Subcutaneous abdominal adipose tissue (tissue), 5 donors: ENCODE measurements around the gene TRIM62.
"Not testable (repeated sequence)": the region's sequence is repeated elsewhere in the genome, so short reads cannot be mapped to it uniquely, and the experiment has no call there.

Source experiments
- H3K27ac ChIP-seq: one replicate; pipeline ENCODE4 v1.7.0; 2013; ENCODE audit warnings: low read depth, mild to moderate bottlenecking, inconsistent platforms, low read length, moderate library complexity
- H3K27me3 ChIP-seq, 5 donors: one replicate each; pipeline ENCODE4 v1.7.0; 2013; ENCODE audit warnings: low read length in 5 of 5, inconsistent platforms in 1 of 5; ENCODE audit not compliant: control insufficient read depth in 5 of 5, insufficient read depth in 4 of 5
- H3K36me3 ChIP-seq, 5 donors: one replicate each; pipeline ENCODE4 v1.7.0; 2013; ENCODE audit warnings: low read length in 5 of 5; ENCODE audit not compliant: control insufficient read depth in 5 of 5, insufficient read depth in 5 of 5
- H3K4me1 ChIP-seq, 5 donors: one replicate each; pipeline ENCODE4 v1.7.0; 2013; ENCODE audit warnings: low read length in 5 of 5, mild to moderate bottlenecking in 3 of 5, moderate library complexity in 1 of 5; ENCODE audit not compliant: control insufficient read depth in 5 of 5, insufficient read depth in 5 of 5
- H3K4me3 ChIP-seq, 5 donors: one replicate each; pipeline ENCODE4 v1.7.0; 2013; ENCODE audit warnings: low read length in 5 of 5, low read depth in 1 of 5
- H3K9ac ChIP-seq, 5 donors: one replicate each; pipeline ENCODE4 v1.7.0; 2013; ENCODE audit warnings: low read length in 5 of 5, mild to moderate bottlenecking in 4 of 5, moderate library complexity in 3 of 5
- H3K9me3 ChIP-seq, 5 donors: one replicate each; pipeline ENCODE4 v1.7.0; 2013; ENCODE audit warnings: low read length in 5 of 5; ENCODE audit not compliant: control insufficient read depth in 5 of 5
- donor health status: healthy.
- donor health status: healthy.
- donor health status: healthy.
- donor health status: healthy.
- donor health status: healthy.

The TRIM62 gene

DNA sequence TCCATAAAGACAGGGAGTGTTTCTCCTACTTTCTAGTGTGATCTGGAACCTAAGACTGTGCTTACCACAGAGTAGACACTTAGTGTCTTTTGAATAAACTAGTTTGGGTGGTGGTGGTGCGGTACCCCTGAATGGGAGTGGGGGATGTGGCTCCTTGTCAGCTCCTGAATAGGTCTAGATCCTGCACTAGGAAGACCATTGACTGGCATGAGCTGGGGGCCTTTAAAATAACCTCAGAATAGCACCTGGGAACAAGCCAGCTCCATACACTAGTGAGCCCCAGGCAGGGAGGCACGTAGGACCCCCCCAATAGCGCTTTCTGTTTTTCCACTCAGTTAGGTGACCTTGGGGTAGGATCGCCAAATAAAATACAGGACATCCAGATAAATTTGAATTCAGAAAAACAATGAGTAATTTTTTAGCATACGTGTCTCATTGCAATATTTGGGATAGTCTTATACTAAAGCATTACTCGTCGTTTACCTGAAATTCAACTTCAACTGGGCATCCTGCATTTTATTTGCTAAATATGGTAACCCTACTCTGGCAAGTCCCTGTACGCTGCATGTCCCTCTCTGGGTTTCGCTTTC lies 55.3 kb downstream of the TRIM62 start:
- Histone ChIP-seq H3K27ac (peak overlapping the region; percentile 73), H3K36me3 (no peaks in the 10 kb centered on the region), H3K27me3 (peaks cover 0 to 3% (median 0%) of the 10 kb centered on the region in 5 donors), H3K9me3 (peaks cover 0 to 2% (median 0%) of the 10 kb centered on the region in 5 donors), H3K4me3 (peak overlapping the region; percentile 67 to 99 (median 97)), H3K9ac (peak overlapping the region; percentile 70 to 96 (median 88)), H3K4me1 (peaks cover 5 to 21% (median 18%) of the 10 kb centered on the region in 5 donors)

DNA sequence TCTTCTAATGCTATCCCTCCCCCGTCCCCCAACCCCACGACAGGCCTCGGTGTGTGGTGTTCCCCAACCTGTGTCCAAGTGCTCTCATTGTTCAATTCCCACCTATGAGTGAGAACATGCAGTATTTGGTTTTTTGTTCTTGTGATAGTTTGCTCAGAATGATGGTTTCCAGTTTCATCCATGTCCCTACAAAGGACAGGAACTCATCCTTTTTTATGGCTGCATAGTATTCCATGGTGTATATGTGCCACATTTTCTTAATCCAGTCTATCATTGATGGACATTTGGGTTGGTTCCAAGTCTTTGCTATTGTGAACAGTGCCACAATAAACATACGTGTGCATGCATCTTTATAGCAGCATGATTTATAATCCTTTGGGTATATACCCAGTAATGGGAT lies 57.2 kb downstream of the TRIM62 start:
- H3K4me3 ChIP-seq, H3K9me3 ChIP-seq, H3K9ac ChIP-seq, H3K27me3 ChIP-seq, H3K36me3 ChIP-seq, H3K27ac ChIP-seq: not testable (repeated sequence)
- H3K4me1 ChIP-seq, result peaks cover 5 to 21% (median 18%) of the 10 kb centered on the region in 5 donors

DNA sequence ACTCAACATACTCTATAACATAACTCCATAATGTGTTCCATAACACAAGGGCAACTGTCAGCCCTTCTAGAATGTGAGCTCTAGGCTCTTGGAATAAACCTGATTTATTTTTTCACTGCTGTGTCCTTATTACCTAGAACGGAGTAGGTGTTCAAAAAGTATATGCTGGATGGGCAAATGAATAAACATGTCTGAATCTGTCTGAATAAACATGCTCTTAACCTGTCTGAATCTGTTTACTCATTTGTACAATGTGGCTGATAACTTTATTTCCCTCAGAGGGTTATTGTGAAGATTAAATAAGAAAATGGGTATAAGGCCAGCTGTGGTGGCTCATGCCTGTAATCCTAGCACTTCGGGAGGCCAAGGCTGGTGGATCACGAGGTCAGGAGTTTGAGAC lies 58.6 kb downstream of the TRIM62 start:
- no peaks in the 10 kb centered on the region for H3K36me3 ChIP-seq
- H3K27me3 ChIP-seq, result peaks cover 0 to 7% (median 5%) of the 10 kb centered on the region in 5 donors

DNA sequence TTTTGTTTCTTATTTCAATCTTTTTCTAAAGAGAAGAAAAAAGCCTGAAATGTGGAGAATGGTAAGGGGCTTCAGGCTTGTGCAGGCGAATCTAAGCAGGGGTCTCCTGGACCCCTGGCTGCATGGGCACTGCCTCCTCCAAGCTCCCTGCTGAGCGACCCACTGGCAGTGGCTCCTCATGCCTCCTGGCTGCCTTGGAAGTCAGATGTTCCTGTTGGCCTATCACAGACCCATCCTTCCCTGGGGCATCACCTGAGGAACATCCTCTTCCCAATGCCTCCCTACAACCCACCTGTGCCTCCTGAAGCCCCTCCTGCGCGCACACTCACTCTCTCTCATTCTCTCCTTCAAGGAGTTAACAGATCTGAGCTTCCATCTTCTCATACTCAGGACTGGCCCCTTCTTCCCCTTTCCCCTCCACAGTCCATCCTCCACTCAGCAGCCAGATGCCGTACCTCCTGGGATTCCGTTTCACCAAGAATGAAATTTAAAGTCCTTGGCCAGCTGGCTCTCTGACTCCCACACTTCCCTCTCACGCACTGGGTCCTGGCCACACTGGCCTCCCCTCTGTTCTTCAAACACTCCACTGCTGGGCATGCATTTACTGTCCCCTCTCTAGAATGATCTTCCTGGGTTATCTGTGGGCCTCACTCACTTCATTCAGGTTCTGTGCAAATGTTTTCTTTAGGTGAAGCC lies 59.2 kb downstream of the TRIM62 start:
- H3K4me1 ChIP-seq, result peaks cover 5 to 15% (median 11%) of the 10 kb centered on the region in 5 donors
- peaks cover 0 to 7% (median 5%) of the 10 kb centered on the region in 5 donors for H3K27me3 ChIP-seq
- no peaks in the 10 kb centered on the region for H3K36me3 ChIP-seq
- H3K9me3 ChIP-seq, result peaks cover 0 to 2% (median 0%) of the 10 kb centered on the region in 5 donors
- no peak overlapping the region for H3K27ac ChIP-seq
- H3K9ac ChIP-seq, result no peak overlapping the region
- no peak overlapping the region for H3K4me3 ChIP-seq

More for the DNA sequence above, 58.6 kb downstream of the TRIM62 start:
- H3K9ac ChIP-seq, result no peak overlapping the region
- peaks cover 0 to 2% (median 0%) of the 10 kb centered on the region in 5 donors for H3K9me3 ChIP-seq
- no peak overlapping the region for H3K27ac ChIP-seq
- peaks cover 5 to 21% (median 17%) of the 10 kb centered on the region in 5 donors for H3K4me1 ChIP-seq
- H3K4me3 ChIP-seq, result no peak overlapping the region

DNA sequence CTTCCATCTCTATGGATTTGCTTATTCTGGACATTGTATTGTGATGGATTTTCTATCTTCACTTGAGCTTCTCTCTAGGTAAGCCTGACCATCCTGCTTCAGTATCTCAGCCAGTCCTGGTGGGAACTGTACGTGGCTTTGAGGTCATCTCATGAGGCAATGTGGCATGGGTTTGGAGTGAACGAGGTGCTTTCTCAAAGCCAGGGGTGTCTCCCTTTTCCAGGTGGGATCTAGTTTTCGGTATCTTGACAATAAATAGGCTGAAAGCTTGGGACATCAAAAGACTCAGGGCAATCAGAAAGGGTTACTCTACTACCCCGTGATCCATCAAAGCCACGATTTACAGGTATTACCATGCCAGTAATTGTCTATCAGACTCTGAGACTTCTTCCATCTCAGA lies 60.1 kb downstream of the TRIM62 start:
- Histone ChIP-seq H3K4me1 (peaks cover 0 to 11% (median 6%) of the 10 kb centered on the region in 5 donors), H3K27ac (no peak overlapping the region), H3K4me3 (no peak overlapping the region), H3K9ac (no peak overlapping the region), H3K9me3 (no peaks in the 10 kb centered on the region), H3K27me3 (peaks cover 0 to 7% (median 5%) of the 10 kb centered on the region in 5 donors), H3K36me3 (no peaks in the 10 kb centered on the region)

DNA sequence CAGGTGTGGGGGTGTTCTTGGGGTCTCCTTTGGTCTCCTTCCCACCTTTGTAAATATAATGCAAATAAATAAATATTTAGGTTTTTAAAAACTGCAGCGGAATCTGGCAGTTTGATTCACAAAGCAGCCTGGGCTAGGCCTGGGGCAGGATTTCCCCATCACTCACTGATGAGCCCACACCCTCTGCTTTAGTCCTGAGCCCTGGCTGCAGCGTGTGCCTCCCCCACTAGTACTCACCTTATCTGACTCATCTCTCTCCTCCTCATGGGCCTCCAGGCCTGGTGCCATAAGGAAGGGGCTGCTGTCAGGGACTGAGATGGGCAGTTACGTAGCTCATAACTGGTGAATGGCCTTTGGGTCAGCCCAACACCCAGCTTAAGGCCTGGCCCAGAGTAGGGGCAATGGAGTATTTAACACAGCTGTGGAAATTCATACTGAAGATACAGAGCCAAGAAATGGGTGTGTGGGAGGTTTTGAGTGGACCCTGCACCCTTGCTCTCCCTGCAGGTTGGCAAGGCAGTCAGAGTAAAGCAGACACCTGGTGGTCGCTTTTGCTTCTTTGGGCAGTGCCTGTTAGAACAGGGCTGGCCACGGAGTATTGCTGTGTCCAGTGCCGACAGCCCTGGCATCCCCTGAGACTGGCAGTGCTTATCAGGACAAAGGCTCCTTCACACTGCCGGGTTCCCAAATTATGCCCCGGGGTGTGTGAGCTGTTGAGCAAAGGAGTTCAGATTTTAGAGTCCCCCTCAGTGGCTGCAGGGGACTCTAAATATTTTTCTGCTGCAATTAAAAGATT lies 61.2 kb downstream of the TRIM62 start:
- no peak overlapping the region for H3K9ac ChIP-seq
- H3K4me3 ChIP-seq, result no peak overlapping the region
- no peak overlapping the region for H3K27ac ChIP-seq
- no peaks in the 10 kb centered on the region for H3K4me1 ChIP-seq
- no peaks in the 10 kb centered on the region for H3K9me3 ChIP-seq
- H3K36me3 ChIP-seq, result no peaks in the 10 kb centered on the region
- peaks cover 0 to 7% (median 5%) of the 10 kb centered on the region in 5 donors for H3K27me3 ChIP-seq

DNA sequence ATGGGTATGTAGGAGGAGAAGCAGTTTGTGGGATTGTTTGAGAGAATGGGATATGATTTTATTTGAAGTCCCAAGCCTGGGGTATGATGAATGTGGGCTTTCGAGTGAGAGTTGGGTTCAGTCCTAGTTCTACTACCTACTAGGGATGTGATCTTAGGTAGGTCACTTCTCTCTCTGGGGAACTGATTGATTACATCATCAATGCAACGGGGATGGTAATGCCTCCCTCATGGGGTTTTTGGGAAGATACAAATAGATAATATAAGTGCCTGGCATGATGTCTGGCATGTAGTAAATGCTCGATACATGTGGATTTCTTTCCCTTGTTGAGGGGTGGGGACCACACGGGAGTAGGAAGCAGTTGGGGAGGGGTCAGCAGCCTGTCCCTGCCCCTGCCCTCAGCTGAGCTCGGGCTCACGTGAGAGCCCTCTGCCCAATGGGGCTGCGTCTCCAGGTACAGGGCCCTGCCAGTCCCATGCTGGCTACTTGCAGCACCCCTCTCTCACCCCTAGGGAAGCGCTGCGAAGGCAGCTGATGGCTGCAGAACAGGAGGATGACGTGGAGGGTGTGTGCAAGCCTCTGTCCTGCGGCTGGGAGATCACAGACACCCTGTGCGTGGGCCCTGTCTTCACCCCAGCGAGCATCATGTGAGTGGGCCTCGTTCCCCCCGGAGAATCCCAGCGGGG lies 62.2 kb downstream of the TRIM62 start:
- Histone ChIP-seq H3K4me3 (no peak overlapping the region), H3K4me1 (no peaks in the 10 kb centered on the region)

DNA sequence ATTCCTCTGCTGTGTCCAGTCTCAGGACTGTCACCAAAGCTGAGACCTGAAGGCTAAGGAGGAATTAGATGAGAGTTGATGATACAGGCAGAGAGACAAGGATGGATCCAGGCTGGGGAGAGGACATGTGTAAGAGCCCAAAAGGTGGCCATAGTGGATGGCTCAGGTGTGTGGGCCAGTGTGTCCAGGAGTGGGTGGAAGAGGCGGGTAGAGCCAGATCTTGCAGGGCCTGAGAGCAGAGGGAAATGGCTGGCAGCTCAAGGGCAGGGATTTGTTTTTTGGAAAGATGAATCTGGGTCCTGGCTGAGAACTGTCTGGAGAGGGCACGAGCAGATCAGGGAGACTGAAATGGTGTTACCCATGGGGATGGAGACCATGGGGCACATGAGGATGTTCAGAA lies 62.8 kb downstream of the TRIM62 start:
- Histone ChIP-seq H3K27ac (no peak overlapping the region), H3K9me3 (no peaks in the 10 kb centered on the region), H3K9ac (no peak overlapping the region), H3K4me1 (no peaks in the 10 kb centered on the region), H3K36me3 (no peaks in the 10 kb centered on the region), H3K27me3 (peaks cover 0 to 7% (median 5%) of the 10 kb centered on the region in 5 donors), H3K4me3 (no peak overlapping the region)

More for the DNA sequence above, 62.2 kb downstream of the TRIM62 start:
- H3K27ac ChIP-seq, result no peak overlapping the region
- H3K36me3 ChIP-seq, result no peaks in the 10 kb centered on the region
- H3K9ac ChIP-seq, result no peak overlapping the region
- H3K9me3 ChIP-seq, result no peaks in the 10 kb centered on the region
- H3K27me3 ChIP-seq, result peaks cover 0 to 7% (median 5%) of the 10 kb centered on the region in 5 donors

DNA sequence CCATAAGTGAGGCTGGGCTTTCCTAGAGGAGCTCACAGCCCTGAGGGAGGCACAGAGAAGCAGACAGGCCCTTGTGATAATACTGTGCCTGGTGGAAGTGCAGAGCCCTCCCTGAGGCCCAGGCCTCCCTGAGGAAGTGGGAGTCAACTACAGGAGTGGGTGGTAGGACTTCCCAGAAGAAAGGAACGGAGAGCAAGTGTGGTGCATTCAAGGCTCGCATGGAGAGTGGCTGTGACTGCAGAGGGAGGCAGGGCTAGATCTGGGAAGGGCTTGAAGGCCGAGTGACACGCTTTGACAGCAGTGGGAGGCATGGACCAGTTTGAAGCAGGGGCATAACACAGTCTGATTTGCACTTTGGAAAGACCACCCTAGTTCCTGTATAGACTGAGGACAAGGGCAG lies 63.6 kb downstream of the TRIM62 start:
- no peaks in the 10 kb centered on the region for H3K9me3 ChIP-seq
- no peaks in the 10 kb centered on the region for H3K36me3 ChIP-seq
- no peaks in the 10 kb centered on the region for H3K4me1 ChIP-seq
- no peak overlapping the region for H3K27ac ChIP-seq
- H3K4me3 ChIP-seq, result no peak overlapping the region
- H3K9ac ChIP-seq, result no peak overlapping the region
- peaks cover 0 to 7% (median 5%) of the 10 kb centered on the region in 5 donors for H3K27me3 ChIP-seq
